GM12878 (cell line): Measurements from ENCODE around the gene ERVH48-1. TPM values are rescaled to one million over a fixed set of nuclear protein-coding genes. Genes with fewer than 3 reads are reported as not detected.
"Not testable (repeated sequence)": the region's sequence is repeated elsewhere in the genome, so short reads cannot be mapped to it uniquely, and the experiment has no call there.

Experiments
- ATAC-seq: fragments of 200-7000 bp; cut with Tn5 transposase; 3 replicates; pipeline ENCODE4 v1.9.1; 2020; ENCODE audit warnings: mild to moderate bottlenecking, moderate library complexity
- BruUV-seq: library from RNA; stranded (reverse); fragments of 400-500 nt; replicated peaks from 2 replicates; lab custom pipeline; 2021; lab: Mats Ljungman, UMichigan
- CTCF ChIA-PET: fragments of 300-600 bp; sonication (Branson Sonifier 250); formaldehyde crosslinking; extraction: SDS; loops from one replicate; lab custom pipeline; 2021; ENCODE audit warnings: inconsistent platforms; lab: Yijun Ruan, JAX
- POLR2A ChIA-PET: fragments of 350-600 bp; formaldehyde crosslinking; extraction: SDS; loops from one replicate; lab custom pipeline; 2021; ENCODE audit warnings: inconsistent platforms; lab: Charles Lee
- RAD21 ChIA-PET: fragments of 300-600 bp; sonication (Branson Sonifier 250); formaldehyde crosslinking; loops from one replicate; lab custom pipeline; 2023; ENCODE audit warnings: antibody characterized with exemption; ENCODE audit not compliant: unreplicated experiment; lab: Charles Lee
- SMC1A ChIA-PET: fragments of 300-600 bp; sonication (Branson Sonifier 250); formaldehyde crosslinking; loops from one replicate; lab custom pipeline; 2023; ENCODE audit not compliant: unreplicated experiment, uncharacterized antibody; lab: Charles Lee
- DNase-seq: peaks from one replicate; pipeline ENCODE4 v3.0.0-alpha.2; 2011; ENCODE audit warnings: low read depth, low spot score
- FAIRE-seq: peaks from 3 replicates; lab custom pipeline; 2011; peaks lifted over from hg19 to GRCh38; lab: Jason Lieb, UNC
- H2AFZ ChIP-seq: 2 replicates; pipeline ENCODE4 v1.6.0; 2011; ENCODE audit warnings: low read depth, low read length, control low read depth; ENCODE audit not compliant: control insufficient read depth
- H3K27ac ChIP-seq: 2 replicates; pipeline ENCODE4 v1.5.1; 2011; ENCODE audit warnings: control low read depth; ENCODE audit not compliant: control insufficient read depth, insufficient read depth
- H3K27me3 ChIP-seq, 2 experiments: replicated peaks in 1 of 2; 2 replicates each; pipeline versions ENCODE4 v1.6.0 to v1.6.1; 2011; ENCODE audit warnings: low read length in 1 of 2; ENCODE audit not compliant: control insufficient read depth in 2 of 2, insufficient read depth in 2 of 2
- H3K36me3 ChIP-seq, 2 experiments: 2 replicates each; pipeline ENCODE4 v1.5.1; 2011; ENCODE audit warnings: low read length in 1 of 2; ENCODE audit not compliant: control insufficient read depth in 2 of 2, insufficient read depth in 2 of 2
- H3K4me1 ChIP-seq: 2 replicates; pipeline ENCODE4 v1.6.1; 2011; ENCODE audit warnings: mild to moderate bottlenecking, low read length, moderate library complexity, mixed read lengths; ENCODE audit not compliant: control insufficient read depth, insufficient read depth
- H3K4me2 ChIP-seq: 2 replicates; pipeline ENCODE4 v1.6.0; 2011; ENCODE audit warnings: control low read depth; ENCODE audit not compliant: control insufficient read depth, insufficient read depth
- H3K4me3 ChIP-seq: fragments of 200-600 bp; sonication (generic); 2 replicates; pipeline ENCODE4 v1.5.1; 2016
- H3K79me2 ChIP-seq: 2 replicates; pipeline ENCODE4 v1.6.0; 2011; ENCODE audit warnings: low read length; ENCODE audit not compliant: control insufficient read depth, insufficient read depth
- H3K9ac ChIP-seq: 2 replicates; pipeline ENCODE4 v1.8.0; 2011; ENCODE audit warnings: low read length, control low read depth, mixed read lengths; ENCODE audit not compliant: control insufficient read depth, insufficient read depth
- H3K9me3 ChIP-seq: replicated peaks from 3 replicates; pipeline ENCODE4 v1.5.1; 2011; ENCODE audit warnings: mild to moderate bottlenecking, low read length; ENCODE audit not compliant: control insufficient read depth, insufficient read depth
- H4K20me1 ChIP-seq: 2 replicates; pipeline ENCODE4 v1.6.0; 2011; ENCODE audit not compliant: control insufficient read depth, insufficient read depth
- PBX3 ChIP-seq: IDR thresholded peaks from 2 replicates; pipeline ENCODE4 v1.6.1; 2011; ENCODE audit warnings: mild to moderate bottlenecking, low read depth, low read length, moderate library complexity; ENCODE audit not compliant: insufficient replicate concordance
- TBL1XR1 ChIP-seq: IDR thresholded peaks from 2 replicates; pipeline ENCODE4 v1.6.1; 2012; ENCODE audit warnings: low read depth, low read length, improper control_type of control experiment
- WGBS: methylation state at CpG from one replicate; pipeline ENCODE4 v1.1.6; 2016; ENCODE audit warnings: low lambda C conversion rate; ENCODE audit not compliant: insufficient replicate concordance, insufficient coverage; ENCODE audit errors: missing lambda C conversion rate; 5-methylcytosine and 5-hydroxymethylcytosine counted together
- in situ Hi-C: fragments of 300-500 bp; cut with MboI; formaldehyde crosslinking; loops from 9 replicates; pipeline ENCODE4 v1.14.3; 2018; ENCODE audit warnings: mixed read lengths
- intact Hi-C: fragments of 100-400 bp; cut with micrococcal nuclease; formaldehyde crosslinking; loops from one replicate; pipeline ENCODE4 v1.14.2; 2022; ENCODE audit not compliant: unreplicated experiment
- polyA plus RNA-seq, 11 experiments: library from polyadenylated mRNA; depleted of rRNA in 4 of 11; unstranded in 6 of 11; stranded (reverse) in 5 of 11; fragments of >200 nt; fragmentation: Nextera tagmentation in 4 of 11; fragmentation: Illumina TruSeq in 1 of 11; extraction: Ambion mirVana in 4 of 11; extraction: Trizol in 1 of 11; gene quantifications; 1 replicate in 1 of 11; 2 replicates in 10 of 11; pipeline versions ENCODE4 v1.2.1 to v1.2.3, GENCODE V29; 2011 to 2016; ENCODE audit warnings: inconsistent platforms in 2 of 11, missing spikeins in 2 of 11, low read depth in 1 of 11
- total RNA-seq, 4 experiments: library from RNA; depleted of rRNA in 3 of 4; stranded (reverse); fragments of >200 nt in 3 of 4; fragmentation: Illumina TruSeq in 1 of 4; extraction: Trizol in 1 of 4; gene quantifications; 2 replicates each; pipeline versions ENCODE4 v1.2.1 to v1.2.3, GENCODE V29; 2013 to 2021

ERVH48-1 gene
- total and polyA plus RNA-seq, 10 of the 15 experiments (the other 5 are each of a cell fraction or from before 2014, with no cell fraction given) = 0.03 to 0.30 (median 0.13) TPM; not detected in 7

- FAIRE-seq (no peak), ATAC-seq (no peak), DNase-seq (no peak)
- ChIA-PET CTCF (no interaction called here), RAD21 (no interaction called here), POLR2A (no interaction called here), SMC1A (no interaction called here)
- WGBS = 97% methylated on average over 7 of the region's 7 CpGs
- no TSS peak for BruUV-seq
- no peak overlapping the region for H2AFZ ChIP-seq
- H3K4me3 ChIP-seq = no peak overlapping the region
- TF ChIP-seq TBL1XR1 (no peak), PBX3 (no peak)
- no peak overlapping the region for H3K4me2 ChIP-seq
- in situ Hi-C loops (no loop called here), intact Hi-C loops (no loop called here)
- peaks cover 2 to 10% of the 10 kb centered on the region in 2 experiments; a peak in 3 of 4 replicates for H3K36me3 ChIP-seq
- H4K20me1 ChIP-seq = no peaks in the 10 kb centered on the region
- H3K9ac ChIP-seq = no peak overlapping the region
- H3K79me2 ChIP-seq = no peaks in the 10 kb centered on the region
- H3K27me3 ChIP-seq = no peaks in the 10 kb centered on the region
- no peak overlapping the region for H3K27ac ChIP-seq
- H3K4me1 ChIP-seq = no peaks in the 10 kb centered on the region
- H3K9me3 ChIP-seq = no peaks in the 10 kb centered on the region
Measured at GRCh38 chr21:42913476-42913875, 12.0 kb downstream of the ERVH48-1 start.

- RAD21 ChIA-PET, DNase-seq, H3K36me3 ChIP-seq, H3K4me1 ChIP-seq, SMC1A ChIA-PET, H3K9me3 ChIP-seq, BruUV-seq, H3K79me2 ChIP-seq, H3K27me3 ChIP-seq, H2AFZ ChIP-seq, H3K4me2 ChIP-seq, ATAC-seq, H3K4me3 ChIP-seq, intact Hi-C loops, in situ Hi-C loops, H4K20me1 ChIP-seq, CTCF ChIA-PET, H3K27ac ChIP-seq, FAIRE-seq, H3K9ac ChIP-seq: not testable (repeated sequence)
- POLR2A ChIA-PET = interaction anchor here (1.2 kb wide), 1 partner anchor 11 kb away, joined by 3 read pairs; no protein-coding TSS in a partner anchor
- 98% methylated on average over 6 of the region's 6 CpGs for WGBS
Measured at GRCh38 chr21:42911920-42912319, 13.5 kb downstream of the ERVH48-1 start.

- FAIRE-seq, H3K79me2 ChIP-seq, DNase-seq, H3K27me3 ChIP-seq, SMC1A ChIA-PET, CTCF ChIA-PET, H3K9me3 ChIP-seq, POLR2A ChIA-PET, in situ Hi-C loops, H3K4me1 ChIP-seq, BruUV-seq, H2AFZ ChIP-seq, H3K9ac ChIP-seq, H4K20me1 ChIP-seq, H3K4me2 ChIP-seq, ATAC-seq, H3K4me3 ChIP-seq, RAD21 ChIA-PET, H3K27ac ChIP-seq, intact Hi-C loops: not testable (repeated sequence)
- 97% methylated on average over 9 of the region's 9 CpGs for WGBS
- H3K36me3 ChIP-seq = peaks cover 10 to 26% of the 10 kb centered on the region in 2 experiments; a peak in 3 of 4 replicates
Measured at GRCh38 chr21:42908484-42908883, 16.9 kb downstream of the ERVH48-1 start.
